ENCODE results near the gene SVEP1. TPM values are rescaled to one million over a fixed set of nuclear protein-coding genes. Genes with fewer than 3 reads are reported as not detected.

Gene SVEP1
- total RNA-seq, 4 donors from 2014 or later: 0.99 to 31.7 (median 7.9) TPM

DNA sequence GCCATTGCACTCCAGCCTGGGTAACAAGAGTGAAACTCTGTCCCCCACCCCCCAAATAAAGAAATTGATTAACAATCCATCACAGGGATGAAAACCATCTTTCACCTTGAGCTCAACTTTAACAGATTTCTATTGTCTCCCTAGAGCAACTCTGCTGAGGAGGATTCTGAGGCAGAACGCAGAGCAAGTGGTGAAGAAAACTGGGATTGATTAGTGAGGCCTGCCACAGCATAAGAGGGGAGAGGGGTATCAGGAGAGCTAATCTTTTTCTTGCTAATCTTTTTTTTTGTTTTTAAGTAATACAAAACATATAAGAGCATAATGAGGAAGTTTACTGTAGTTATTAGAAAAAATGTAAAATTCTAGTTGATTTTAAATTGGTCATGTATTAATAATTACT lies 250.8 kb downstream of the SVEP1 start:
- no peak for TF ChIP-seq POLR2A (IDR thresholded peaks at IDR 0.05)
- TF ChIP-seq, protein P1, sequence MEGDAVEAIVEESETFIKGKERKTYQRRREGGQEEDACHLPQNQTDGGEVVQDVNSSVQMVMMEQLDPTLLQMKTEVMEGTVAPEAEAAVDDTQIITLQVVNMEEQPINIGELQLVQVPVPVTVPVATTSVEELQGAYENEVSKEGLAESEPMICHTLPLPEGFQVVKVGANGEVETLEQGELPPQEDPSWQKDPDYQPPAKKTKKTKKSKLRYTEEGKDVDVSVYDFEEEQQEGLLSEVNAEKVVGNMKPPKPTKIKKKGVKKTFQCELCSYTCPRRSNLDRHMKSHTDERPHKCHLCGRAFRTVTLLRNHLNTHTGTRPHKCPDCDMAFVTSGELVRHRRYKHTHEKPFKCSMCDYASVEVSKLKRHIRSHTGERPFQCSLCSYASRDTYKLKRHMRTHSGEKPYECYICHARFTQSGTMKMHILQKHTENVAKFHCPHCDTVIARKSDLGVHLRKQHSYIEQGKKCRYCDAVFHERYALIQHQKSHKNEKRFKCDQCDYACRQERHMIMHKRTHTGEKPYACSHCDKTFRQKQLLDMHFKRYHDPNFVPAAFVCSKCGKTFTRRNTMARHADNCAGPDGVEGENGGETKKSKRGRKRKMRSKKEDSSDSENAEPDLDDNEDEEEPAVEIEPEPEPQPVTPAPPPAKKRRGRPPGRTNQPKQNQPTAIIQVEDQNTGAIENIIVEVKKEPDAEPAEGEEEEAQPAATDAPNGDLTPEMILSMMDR (IDR thresholded peaks at IDR 0.05): no peak
- H3K4me1 ChIP-seq: peaks cover 0 to 8% (median 5%) of the 10 kb centered on the region in 3 donors
- H3K27ac ChIP-seq: no peak overlapping the region
- no peak overlapping the region for H3K4me3 ChIP-seq
- H3K27me3 ChIP-seq: no peaks in the 10 kb centered on the region
- no peak for DNase-seq
- WGBS, 2 donors: 95 to 96% methylated on average over 1 of the region's 1 CpG
- intact Hi-C loops (cut with DNase I): no loop called here
- no peaks in the 10 kb centered on the region for H3K36me3 ChIP-seq
- no peaks in the 10 kb centered on the region for H3K9me3 ChIP-seq

DNA sequence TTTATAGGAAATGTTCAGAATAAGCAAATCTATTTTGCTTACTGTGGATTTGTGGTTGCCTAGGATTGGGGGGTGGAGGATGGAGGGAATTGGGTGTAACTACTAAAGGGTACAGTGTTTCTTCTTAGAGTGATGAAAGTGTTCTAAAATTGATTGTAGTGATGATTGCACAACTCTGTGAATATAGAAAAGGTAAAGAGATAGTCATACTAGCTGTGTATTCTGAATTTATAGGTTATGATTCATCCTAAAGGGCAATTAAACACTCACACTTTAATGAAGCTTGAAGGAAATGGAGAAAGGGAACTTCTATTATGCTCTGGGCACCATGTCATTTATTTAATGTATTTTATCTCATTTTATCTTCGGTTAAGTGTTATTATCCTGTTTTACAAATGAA lies 251.8 kb downstream of the SVEP1 start:
- Histone ChIP-seq H3K36me3 (no peaks in the 10 kb centered on the region), H3K4me3 (no peak overlapping the region), H3K4me1 (peaks cover 0 to 4% (median 0%) of the 10 kb centered on the region in 3 donors), H3K27me3 (no peaks in the 10 kb centered on the region), H3K27ac (no peak overlapping the region), H3K9me3 (no peaks in the 10 kb centered on the region)
- TF ChIP-seq, protein P1 (IDR thresholded peaks at IDR 0.05): no peak
- no peak for TF ChIP-seq POLR2A (IDR thresholded peaks at IDR 0.05)
- intact Hi-C loops (cut with DNase I): no loop called here
- 64 to 71% methylated on average over 1 of the region's 1 CpG for WGBS, 2 donors
- DNase-seq: no peak

DNA sequence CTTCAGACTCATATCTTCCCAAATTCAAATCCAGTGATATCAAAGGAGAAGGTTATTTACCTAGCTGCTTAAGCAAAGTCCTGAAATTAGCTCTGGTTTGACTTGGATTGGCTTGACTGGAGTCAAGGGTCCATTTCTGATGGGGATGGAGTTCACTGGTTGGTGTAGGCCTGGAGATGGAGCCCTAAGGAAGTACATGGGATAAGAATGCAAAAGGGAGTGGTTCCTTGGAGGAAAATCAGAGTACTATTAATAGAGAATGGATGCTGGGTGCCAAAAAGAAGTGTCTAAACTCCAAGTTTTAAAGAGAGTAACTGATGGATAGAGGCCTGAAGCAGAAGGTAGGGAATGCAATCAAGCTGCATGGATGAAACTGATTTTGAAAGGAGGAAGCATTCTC lies 255.7 kb downstream of the SVEP1 start:
- TF ChIP-seq, protein P1 (IDR thresholded peaks at IDR 0.05): no peak
- no peak for TF ChIP-seq POLR2A (IDR thresholded peaks at IDR 0.05)

DNA sequence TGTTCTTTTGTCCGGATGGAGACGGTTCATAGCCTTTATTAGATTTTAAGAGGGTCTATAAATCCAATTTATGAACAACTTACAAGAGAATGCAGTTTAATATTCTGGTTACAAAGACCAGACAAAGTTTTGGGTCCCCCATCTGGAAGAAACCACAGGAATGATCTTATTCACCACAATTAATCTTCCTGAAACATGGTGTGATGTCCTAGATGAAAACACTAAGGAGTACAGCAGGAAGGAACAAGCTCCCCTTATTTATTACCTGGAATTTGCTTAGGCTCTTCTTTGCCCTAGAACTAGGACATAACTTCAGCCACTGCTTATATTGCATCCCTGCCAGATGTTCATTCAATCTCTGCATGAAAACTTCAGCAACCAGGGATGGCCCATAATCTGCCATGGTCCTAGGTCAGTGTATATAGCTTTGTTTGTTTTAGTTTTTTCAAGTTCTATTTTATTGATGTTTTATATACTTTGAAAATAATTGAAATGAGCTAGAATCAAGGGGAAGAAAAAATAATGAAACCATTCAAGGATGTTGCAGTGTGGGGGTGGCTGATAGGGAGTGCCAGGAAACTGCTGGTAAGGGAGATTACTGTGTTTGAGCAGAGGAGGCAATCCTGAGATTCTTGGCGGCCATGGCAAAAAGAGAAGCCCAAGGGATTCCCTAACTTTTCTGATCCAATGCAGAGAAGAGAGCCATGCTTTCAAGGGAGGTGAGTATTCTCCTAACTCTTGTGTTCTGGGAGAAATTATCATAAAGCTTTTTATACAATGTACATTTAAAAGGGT lies 258.7 kb downstream of the SVEP1 start:
- WGBS, 2 donors: 59 to 69% methylated on average over 3 of the region's 3 CpGs
- no peaks in the 10 kb centered on the region for H3K9me3 ChIP-seq
- no peaks in the 10 kb centered on the region for H3K4me1 ChIP-seq
- H3K36me3 ChIP-seq: no peaks in the 10 kb centered on the region
- H3K27ac ChIP-seq: no peak overlapping the region
- H3K4me3 ChIP-seq: no peak overlapping the region
- intact Hi-C loops (cut with DNase I): no loop called here
- TF ChIP-seq, protein P1 (IDR thresholded peaks at IDR 0.05): no peak
- no peak for TF ChIP-seq POLR2A (IDR thresholded peaks at IDR 0.05)
- H3K27me3 ChIP-seq: no peaks in the 10 kb centered on the region
- no peak for DNase-seq

More for the DNA sequence above, 255.7 kb downstream of the SVEP1 start:
- no peak overlapping the region for H3K27ac ChIP-seq
- peaks cover 0 to 4% (median 0%) of the 10 kb centered on the region in 3 donors for H3K4me1 ChIP-seq
- no peaks in the 10 kb centered on the region for H3K36me3 ChIP-seq
- H3K27me3 ChIP-seq: no peaks in the 10 kb centered on the region
- no peaks in the 10 kb centered on the region for H3K9me3 ChIP-seq
- H3K4me3 ChIP-seq: no peak overlapping the region
- intact Hi-C loops (cut with DNase I): no loop called here
- DNase-seq: no peak

DNA sequence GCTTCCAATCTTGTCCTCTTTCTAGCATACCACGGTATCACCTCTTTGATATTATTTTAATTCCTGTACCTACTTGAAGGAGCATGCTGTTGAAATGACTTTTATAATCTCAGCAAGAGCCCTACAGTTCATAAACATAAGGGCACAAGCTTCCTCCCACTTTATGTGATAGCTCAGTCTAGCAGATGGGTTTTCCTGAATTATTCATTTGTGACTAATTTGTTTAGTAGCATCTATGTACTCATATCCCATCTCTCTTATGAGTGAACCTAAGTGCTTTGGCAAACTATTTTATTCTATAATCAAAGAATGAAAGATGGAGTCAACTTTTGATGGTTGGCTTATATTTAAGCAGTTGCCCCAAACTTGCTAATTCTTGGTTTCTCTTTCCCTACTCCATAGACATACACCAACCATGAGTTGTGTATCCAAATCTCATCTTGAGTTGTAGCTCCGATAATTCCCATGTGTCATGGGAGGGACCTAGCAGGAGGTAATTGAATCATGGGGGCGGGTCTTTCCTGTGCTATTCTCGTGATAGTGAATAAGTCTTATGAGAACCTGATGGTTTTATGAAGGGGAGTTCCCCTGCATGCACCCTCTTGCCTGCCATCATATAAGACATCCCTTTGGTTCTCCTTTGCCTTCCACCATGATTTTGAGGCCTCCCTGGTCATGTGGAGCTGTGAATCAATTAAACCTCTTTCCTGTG lies 259.6 kb downstream of the SVEP1 start:
- Histone ChIP-seq H3K9me3 (no peaks in the 10 kb centered on the region), H3K27me3 (no peaks in the 10 kb centered on the region), H3K4me3 (no peak overlapping the region), H3K36me3 (no peaks in the 10 kb centered on the region), H3K27ac (no peak overlapping the region), H3K4me1 (no peaks in the 10 kb centered on the region)
- DNase-seq: no peak
- no peak for TF ChIP-seq POLR2A (IDR thresholded peaks at IDR 0.05)
- TF ChIP-seq, protein P1 (IDR thresholded peaks at IDR 0.05): no peak
- intact Hi-C loops (cut with DNase I): no loop called here
- WGBS, 2 donors: 69 to 86% methylated on average over 3 to 4 of the region's 4 CpGs
